Measurements from ENCODE around the gene SLC25A43.

DNA sequence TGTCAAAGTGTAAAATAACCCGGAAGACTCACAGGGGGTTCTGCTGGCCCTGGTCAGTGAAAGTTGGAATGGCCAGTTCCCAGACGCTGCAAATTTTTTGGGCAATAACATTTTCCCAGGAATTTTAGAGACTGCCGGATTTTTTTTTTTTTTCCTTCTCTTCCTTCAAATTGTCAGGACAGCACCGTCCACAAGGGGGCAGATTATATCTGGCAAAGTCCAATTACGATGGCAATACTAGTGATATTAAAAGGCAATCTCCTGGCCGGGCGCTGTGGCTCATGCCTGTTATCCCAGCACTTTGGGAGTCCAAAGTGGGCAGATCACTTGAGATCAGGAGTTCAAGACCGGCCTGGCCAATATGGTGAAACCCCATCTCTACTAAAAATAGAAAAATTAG lies 89.6 kb downstream of the SLC25A43 start:
- TF ChIP-seq, protein P1, sequence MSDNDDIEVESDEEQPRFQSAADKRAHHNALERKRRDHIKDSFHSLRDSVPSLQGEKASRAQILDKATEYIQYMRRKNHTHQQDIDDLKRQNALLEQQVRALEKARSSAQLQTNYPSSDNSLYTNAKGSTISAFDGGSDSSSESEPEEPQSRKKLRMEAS (IDR thresholded peaks at IDR 0.05): no peak
- TF ChIP-seq EP300 (IDR thresholded peaks at IDR 0.05) (no peak), RAD21 (conservative IDR thresholded peaks at IDR 0.05 in 1 of 2, IDR thresholded peaks at IDR 0.05 in 1 of 2) (peak; percentile 81 to 83), CHD2 (IDR thresholded peaks at IDR 0.05; ENCODE audit: low read length, partially characterized antibody) (no peak), POLR2A (IDR thresholded peaks at IDR 0.05; ENCODE audit: low read length) (no peak)
- TF ChIP-seq, protein P2, sequence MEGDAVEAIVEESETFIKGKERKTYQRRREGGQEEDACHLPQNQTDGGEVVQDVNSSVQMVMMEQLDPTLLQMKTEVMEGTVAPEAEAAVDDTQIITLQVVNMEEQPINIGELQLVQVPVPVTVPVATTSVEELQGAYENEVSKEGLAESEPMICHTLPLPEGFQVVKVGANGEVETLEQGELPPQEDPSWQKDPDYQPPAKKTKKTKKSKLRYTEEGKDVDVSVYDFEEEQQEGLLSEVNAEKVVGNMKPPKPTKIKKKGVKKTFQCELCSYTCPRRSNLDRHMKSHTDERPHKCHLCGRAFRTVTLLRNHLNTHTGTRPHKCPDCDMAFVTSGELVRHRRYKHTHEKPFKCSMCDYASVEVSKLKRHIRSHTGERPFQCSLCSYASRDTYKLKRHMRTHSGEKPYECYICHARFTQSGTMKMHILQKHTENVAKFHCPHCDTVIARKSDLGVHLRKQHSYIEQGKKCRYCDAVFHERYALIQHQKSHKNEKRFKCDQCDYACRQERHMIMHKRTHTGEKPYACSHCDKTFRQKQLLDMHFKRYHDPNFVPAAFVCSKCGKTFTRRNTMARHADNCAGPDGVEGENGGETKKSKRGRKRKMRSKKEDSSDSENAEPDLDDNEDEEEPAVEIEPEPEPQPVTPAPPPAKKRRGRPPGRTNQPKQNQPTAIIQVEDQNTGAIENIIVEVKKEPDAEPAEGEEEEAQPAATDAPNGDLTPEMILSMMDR (IDR thresholded peaks at IDR 0.05): peak; percentile 63
- TF ChIP-seq, protein P3, sequence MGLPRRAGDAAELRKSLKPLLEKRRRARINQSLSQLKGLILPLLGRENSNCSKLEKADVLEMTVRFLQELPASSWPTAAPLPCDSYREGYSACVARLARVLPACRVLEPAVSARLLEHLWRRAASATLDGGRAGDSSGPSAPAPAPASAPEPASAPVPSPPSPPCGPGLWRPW (IDR thresholded peaks at IDR 0.05): no peak
